Esophagus squamous epithelium (tissue), 5 donors: Measurements from ENCODE around the gene APH1B. TPM values are rescaled to one million over a fixed set of nuclear protein-coding genes. Genes with fewer than 3 reads are reported as not detected.

Source experiments
- DNase-seq: peaks from one replicate; lab custom pipeline; 2025; lab: John Stamatoyannopoulos, UW
- H3K27ac ChIP-seq, 4 donors: fragments of 200-600 bp; sonication (generic); one replicate each; pipeline ENCODE4 v1.5.1; 2016 to 2019; ENCODE audit warnings: mild to moderate bottlenecking in 1 of 4
- H3K27me3 ChIP-seq, 4 donors: fragments of 200-600 bp; sonication (generic); 1 replicate in 3 of 4; 2 replicates in 1 of 4; pipeline versions ENCODE4 v1.5.1 to v1.6.0; 2017 to 2021; ENCODE audit warnings: antibody characterized with exemption in 1 of 4
- H3K36me3 ChIP-seq, 3 donors: fragments of 200-600 bp; sonication (generic); one replicate each; pipeline ENCODE4 v1.5.1; 2016 to 2019
- H3K4me1 ChIP-seq, 3 donors: fragments of 200-600 bp; sonication (generic); one replicate each; pipeline ENCODE4 v1.5.1; 2017 to 2019
- H3K4me3 ChIP-seq, 4 donors: fragments of 200-600 bp; sonication (generic); 1 replicate in 3 of 4; 2 replicates in 1 of 4; pipeline ENCODE4 v1.5.1; 2016 to 2019; ENCODE audit warnings: mild to moderate bottlenecking in 2 of 4, moderate library complexity in 1 of 4
- H3K9me3 ChIP-seq, 3 donors: fragments of 200-600 bp; sonication (generic); one replicate each; pipeline ENCODE4 v1.5.1; 2016 to 2019
- POLR2A ChIP-seq, 4 donors: fragments of 450-650 bp; IDR thresholded peaks; one replicate each; pipeline ENCODE4 v1.6.1; 2017; ENCODE audit warnings: antibody characterized with exemption in 4 of 4, mild to moderate bottlenecking in 4 of 4, moderate library complexity in 3 of 4
- WGBS, 2 donors: methylation state at CpG; one replicate each; pipeline ENCODE4 v1.1.5; 2018; 5-methylcytosine and 5-hydroxymethylcytosine counted together
- intact Hi-C: fragments of 100-400 bp; cut with DNase I; formaldehyde crosslinking; loops from one replicate; pipeline ENCODE4 v1.15.0; 2022
- total RNA-seq, 4 donors: library from RNA; depleted of rRNA; stranded (reverse); fragments of >200 nt; gene quantifications; one replicate each; pipeline ENCODE4 v1.1.0, GENCODE V29; 2016
- TF ChIP-seq, protein P1 (sequence below), 6 experiments: fragments of 450-650 bp in 4 of 6; fragments of 200-600 bp in 2 of 6; sonication (generic) in 2 of 6; IDR thresholded peaks; one replicate each; pipeline ENCODE4 v1.5.1; 2016 to 2019; ENCODE audit warnings: antibody characterized with exemption in 6 of 6, mild to moderate bottlenecking in 4 of 6, moderate library complexity in 4 of 6
- donor health status: DM: yes; HTN: yes; CAD: no.

APH1B gene
- total RNA-seq = 1 to 10 TPM in 3 of 4 donors, under 1 TPM in 1; 0.53 to 7.8 (median 3.3) TPM

DNA sequence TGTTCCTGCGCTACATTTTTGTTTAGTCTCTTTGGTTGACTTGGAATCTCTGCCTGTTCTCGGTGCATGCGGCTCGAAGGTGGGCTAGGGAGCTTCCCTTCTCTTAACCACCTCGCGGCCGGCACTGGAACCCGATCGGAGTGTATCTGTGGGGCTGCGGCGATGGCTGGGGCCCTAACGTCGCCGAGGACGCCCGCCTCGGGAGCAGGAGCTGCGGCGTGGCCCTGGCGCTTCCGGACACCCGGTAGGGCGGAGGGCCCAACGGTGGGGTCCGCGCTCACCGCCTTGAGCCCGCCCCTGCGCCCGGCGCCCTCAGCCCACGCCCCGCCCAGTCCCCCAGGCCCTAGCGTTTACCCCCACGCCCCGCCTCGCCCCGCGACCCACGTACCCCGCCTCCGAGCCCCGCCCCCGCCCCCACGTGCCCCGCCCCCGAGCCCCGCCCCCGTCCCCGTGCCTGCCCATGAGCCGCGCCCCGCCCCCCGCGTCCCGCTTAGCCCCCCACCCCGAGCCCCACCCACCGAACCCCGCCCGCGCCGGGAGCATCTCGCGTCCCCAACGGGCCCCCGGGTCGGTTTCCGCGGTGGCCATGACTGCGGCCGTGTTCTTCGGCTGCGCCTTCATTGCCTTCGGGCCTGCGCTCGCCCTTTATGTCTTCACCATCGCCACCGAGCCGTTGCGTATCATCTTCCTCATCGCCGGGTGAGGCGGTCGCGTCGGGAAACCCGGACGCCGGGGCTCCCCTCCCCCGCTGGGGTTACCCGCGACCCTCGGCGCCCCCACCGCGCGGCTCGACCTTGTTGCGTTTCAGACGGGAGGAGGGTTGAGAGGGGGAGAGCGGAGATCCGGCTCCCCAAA lies at the start of gene APH1B:
TSS of gene APH1B (plus strand) at position 568 of the 855 bp plus-strand sequence. CDS start at position 587, 19 bp downstream.
- Histone ChIP-seq H3K4me1 (peaks cover 5 to 29% (median 5%) of the 10 kb centered on the region in 3 donors), H3K4me3 (peak within 1 kb of the TSS; percentile 60 to 95 (median 83)), H3K36me3 (peaks cover 0 to 8% (median 0%) of the 10 kb centered on the region in 3 donors), H3K27me3 (no peaks in the 10 kb centered on the region), H3K27ac (peak within 1 kb of the TSS; percentile 80 to 94 (median 90)), H3K9me3 (no peaks in the 10 kb centered on the region)
- WGBS, 2 donors = 0 to 1% methylated on average over 7 to 12 of the region's 102 CpGs
- DNase-seq = peak; percentile 43
- intact Hi-C loops = loop anchor here (10.0 kb wide), 1 partner anchor 112 kb away; no protein-coding TSS in a partner anchor
- peak in 2 of 4 donors; percentile 51 to 53 for TF ChIP-seq POLR2A (IDR thresholded peaks at IDR 0.05)
- TF ChIP-seq, protein P1, sequence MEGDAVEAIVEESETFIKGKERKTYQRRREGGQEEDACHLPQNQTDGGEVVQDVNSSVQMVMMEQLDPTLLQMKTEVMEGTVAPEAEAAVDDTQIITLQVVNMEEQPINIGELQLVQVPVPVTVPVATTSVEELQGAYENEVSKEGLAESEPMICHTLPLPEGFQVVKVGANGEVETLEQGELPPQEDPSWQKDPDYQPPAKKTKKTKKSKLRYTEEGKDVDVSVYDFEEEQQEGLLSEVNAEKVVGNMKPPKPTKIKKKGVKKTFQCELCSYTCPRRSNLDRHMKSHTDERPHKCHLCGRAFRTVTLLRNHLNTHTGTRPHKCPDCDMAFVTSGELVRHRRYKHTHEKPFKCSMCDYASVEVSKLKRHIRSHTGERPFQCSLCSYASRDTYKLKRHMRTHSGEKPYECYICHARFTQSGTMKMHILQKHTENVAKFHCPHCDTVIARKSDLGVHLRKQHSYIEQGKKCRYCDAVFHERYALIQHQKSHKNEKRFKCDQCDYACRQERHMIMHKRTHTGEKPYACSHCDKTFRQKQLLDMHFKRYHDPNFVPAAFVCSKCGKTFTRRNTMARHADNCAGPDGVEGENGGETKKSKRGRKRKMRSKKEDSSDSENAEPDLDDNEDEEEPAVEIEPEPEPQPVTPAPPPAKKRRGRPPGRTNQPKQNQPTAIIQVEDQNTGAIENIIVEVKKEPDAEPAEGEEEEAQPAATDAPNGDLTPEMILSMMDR (IDR thresholded peaks at IDR 0.05) = peak in 2 of 6 experiments; percentile 11 to 13

DNA sequence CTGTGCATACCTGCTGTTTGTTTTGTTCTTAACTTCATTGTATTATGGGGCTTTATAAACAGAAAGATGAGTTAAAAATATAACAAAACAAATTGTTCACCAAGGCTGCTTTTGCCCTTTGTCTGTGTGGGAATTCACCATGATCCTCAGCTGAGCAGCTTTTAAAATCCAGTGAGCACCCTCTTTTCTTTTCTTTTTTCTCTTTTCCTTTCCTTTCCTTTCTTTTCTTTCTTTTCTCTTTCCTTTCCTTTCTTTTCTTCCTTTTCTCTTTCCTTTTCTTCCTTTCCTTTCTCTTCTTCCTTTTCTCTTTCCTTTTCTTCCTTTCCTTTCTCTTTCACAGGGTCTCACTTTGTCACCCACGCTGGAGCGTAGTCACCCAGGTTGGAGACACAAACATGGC lies 49.7 kb upstream of the APH1B start:
- peaks cover 0 to 26% (median 7%) of the 10 kb centered on the region in 3 donors for H3K4me1 ChIP-seq
- DNase-seq = no peak
- no peak overlapping the region for H3K27ac ChIP-seq
- intact Hi-C loops = no loop called here
- no peak for TF ChIP-seq POLR2A (IDR thresholded peaks at IDR 0.05)
- TF ChIP-seq, protein P1 (IDR thresholded peaks at IDR 0.05) = no peak
- no peak overlapping the region for H3K4me3 ChIP-seq
- no peaks in the 10 kb centered on the region for H3K36me3 ChIP-seq
- no peaks in the 10 kb centered on the region for H3K27me3 ChIP-seq
- 100% methylated on average over 2 of the region's 2 CpGs for WGBS, 2 donors
- no peaks in the 10 kb centered on the region for H3K9me3 ChIP-seq

DNA sequence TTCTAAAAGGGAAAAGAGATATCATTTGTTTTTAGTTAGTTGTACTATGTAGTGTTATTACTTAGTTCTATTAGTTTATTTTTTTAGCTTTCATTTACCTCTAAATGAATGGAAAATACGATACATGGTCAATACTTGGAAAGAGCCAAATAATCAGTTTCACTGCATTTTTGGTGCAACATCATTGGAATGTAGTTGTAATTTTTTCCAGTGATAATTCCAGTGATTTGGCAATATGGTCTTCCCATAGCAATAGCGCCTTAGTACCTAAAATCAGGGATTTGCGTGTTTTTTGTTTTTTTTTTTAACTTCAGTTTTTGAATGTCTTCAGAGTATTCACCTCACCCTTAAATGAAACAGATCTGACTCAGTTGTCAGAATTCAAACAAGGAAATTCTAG lies 46.2 kb upstream of the APH1B start:
- TF ChIP-seq POLR2A (IDR thresholded peaks at IDR 0.05) = no peak
- TF ChIP-seq, protein P1 (IDR thresholded peaks at IDR 0.05) = no peak
- Histone ChIP-seq H3K4me1 (peaks cover 14 to 60% (median 30%) of the 10 kb centered on the region in 3 donors), H3K9me3 (no peaks in the 10 kb centered on the region), H3K4me3 (no peak overlapping the region), H3K36me3 (no peaks in the 10 kb centered on the region), H3K27ac (no peak overlapping the region), H3K27me3 (no peaks in the 10 kb centered on the region)
- 85 to 90% methylated on average over 3 of the region's 3 CpGs for WGBS, 2 donors
- intact Hi-C loops = no loop called here
- no peak for DNase-seq

DNA sequence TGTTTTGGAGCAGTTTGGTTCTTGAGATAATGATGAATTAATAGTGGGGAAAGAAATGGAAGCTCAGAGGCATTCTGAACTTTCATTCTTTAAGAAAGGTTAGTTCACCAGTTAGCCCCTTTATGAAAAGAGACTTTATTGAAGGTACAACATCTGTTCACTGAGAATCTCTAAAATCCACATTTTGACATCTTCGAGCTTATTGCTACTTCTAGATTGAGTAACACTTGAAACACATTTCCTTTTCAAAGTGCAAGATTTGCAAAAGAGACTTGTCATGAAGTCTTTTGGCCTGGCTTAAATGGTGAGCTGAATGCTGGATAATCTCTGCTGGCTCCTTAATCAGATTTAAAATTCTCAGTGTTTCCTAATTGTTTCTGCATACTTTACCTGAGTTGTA lies 45.7 kb upstream of the APH1B start:
- no peaks in the 10 kb centered on the region for H3K27me3 ChIP-seq
- no peak for DNase-seq
- no peaks in the 10 kb centered on the region for H3K36me3 ChIP-seq
- no peaks in the 10 kb centered on the region for H3K9me3 ChIP-seq
- intact Hi-C loops = no loop called here
- 59 to 67% methylated on average over 1 of the region's 1 CpG for WGBS, 2 donors
- no peak overlapping the region for H3K27ac ChIP-seq
- peaks cover 14 to 59% (median 30%) of the 10 kb centered on the region in 3 donors for H3K4me1 ChIP-seq
- no peak for TF ChIP-seq POLR2A (IDR thresholded peaks at IDR 0.05)
- TF ChIP-seq, protein P1 (IDR thresholded peaks at IDR 0.05) = no peak
- no peak overlapping the region for H3K4me3 ChIP-seq

DNA sequence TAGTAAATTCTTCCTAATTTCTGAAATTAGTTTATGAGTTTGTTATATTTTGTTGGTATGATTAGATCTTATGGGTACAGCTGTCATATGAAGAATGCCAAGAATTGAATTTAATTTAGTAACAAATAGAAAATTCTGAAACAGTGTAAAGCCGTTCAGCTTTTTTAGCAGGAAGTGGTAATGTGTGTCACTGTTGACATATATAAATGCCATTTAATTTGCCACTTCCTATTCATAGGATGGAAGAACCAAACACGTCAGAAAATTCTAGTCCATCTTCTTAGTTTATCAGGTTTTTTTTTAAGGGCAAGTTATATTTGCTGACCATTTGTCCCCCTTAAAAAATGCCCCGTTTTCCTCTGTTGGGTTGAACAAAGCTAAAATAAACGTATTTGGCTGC lies 45.0 kb upstream of the APH1B start:
- H3K9me3 ChIP-seq = no peaks in the 10 kb centered on the region
- intact Hi-C loops = no loop called here
- H3K4me3 ChIP-seq = no peak overlapping the region
- H3K27me3 ChIP-seq = no peaks in the 10 kb centered on the region
- peak overlapping the region in 1 of 4 donors; percentile 31 for H3K27ac ChIP-seq
- H3K4me1 ChIP-seq = peaks cover 14 to 58% (median 30%) of the 10 kb centered on the region in 3 donors
- no peak for DNase-seq
- no peaks in the 10 kb centered on the region for H3K36me3 ChIP-seq
- WGBS, 2 donors = 59 to 65% methylated on average over 4 of the region's 4 CpGs
- TF ChIP-seq POLR2A (IDR thresholded peaks at IDR 0.05) = no peak
- TF ChIP-seq, protein P1 (IDR thresholded peaks at IDR 0.05) = no peak
